Glutamatergic neuron (in vitro differentiated cells): ENCODE results near the gene KIR3DL1. TPM values are rescaled to one million over a fixed set of nuclear protein-coding genes. Genes with fewer than 3 reads are reported as not detected.
"Not testable (repeated sequence)": the region's sequence is repeated elsewhere in the genome, so short reads cannot be mapped to it uniquely, and the experiment has no call there.

ENCODE experiments used
- DNase-seq: peaks from one replicate; pipeline ENCODE4 v3.0.0; 2022
- H3K27ac Mint-ChIP-seq: one replicate; pipeline ENCODE4 v1.8.0; 2020; ENCODE audit warnings: mild to moderate bottlenecking, mixed read lengths, inconsistent platforms; ENCODE audit not compliant: unreplicated experiment
- H3K27me3 Mint-ChIP-seq: one replicate; pipeline ENCODE4 v1.8.0; 2020; ENCODE audit warnings: mild to moderate bottlenecking, moderate library complexity, mixed read lengths, inconsistent platforms; ENCODE audit not compliant: unreplicated experiment
- H3K36me3 Mint-ChIP-seq: one replicate; pipeline ENCODE4 v1.8.0; 2020; ENCODE audit warnings: mild to moderate bottlenecking, mixed read lengths, inconsistent platforms; ENCODE audit not compliant: unreplicated experiment
- H3K4me1 Mint-ChIP-seq: one replicate; pipeline ENCODE4 v1.8.0; 2020; ENCODE audit warnings: mild to moderate bottlenecking, low read depth, mixed read lengths, inconsistent platforms; ENCODE audit not compliant: unreplicated experiment
- H3K4me3 Mint-ChIP-seq: one replicate; pipeline ENCODE4 v1.8.0; 2020; ENCODE audit warnings: mild to moderate bottlenecking, mixed read lengths, inconsistent platforms; ENCODE audit not compliant: unreplicated experiment
- H3K9me3 Mint-ChIP-seq: one replicate; pipeline ENCODE4 v1.8.0; 2020; ENCODE audit warnings: mild to moderate bottlenecking, moderate library complexity, mixed read lengths, inconsistent platforms; ENCODE audit not compliant: unreplicated experiment
- CTCF ChIP-seq: fragments of 200-600 bp; sonication (generic); IDR thresholded peaks from one replicate; pipeline ENCODE4 v1.5.0; 2021; ENCODE audit not compliant: partially characterized antibody, unreplicated experiment
- total RNA-seq: library from RNA; stranded (reverse); fragmentation: NEBNext Ultra II Directional; extraction: Animal tissue kit (Norgen Biotek cat#: 25700); gene quantifications from one replicate; pipeline ENCODE4 v1.2.1, GENCODE V29; 2021; ENCODE audit not compliant: unreplicated experiment

The KIR3DL1 gene
- total RNA-seq, 1 donor from 2014 or later: not detected

- Mint-ChIP-seq H3K36me3 (peaks cover 26% of the 10 kb centered on the region), H3K4me3 (no peak overlapping the region), H3K27ac (no peak overlapping the region), H3K4me1 (no peaks in the 10 kb centered on the region), H3K9me3 (peaks cover 36% of the 10 kb centered on the region), H3K27me3 (peaks cover 4% of the 10 kb centered on the region)
- TF ChIP-seq CTCF: no peak
- no peak for DNase-seq
These were observed 1.6 kb downstream of the KIR3DL1 start for GRCh38 chr19:54817670-54818536.

GRCh38 chr19:54824416-54824815 lies 8.1 kb downstream of the KIR3DL1 start:
- H3K27ac Mint-ChIP-seq, H3K4me1 Mint-ChIP-seq, H3K27me3 Mint-ChIP-seq, DNase-seq, H3K36me3 Mint-ChIP-seq, H3K4me3 Mint-ChIP-seq: not testable (repeated sequence)
- H3K9me3 Mint-ChIP-seq: peaks cover 17% of the 10 kb centered on the region

- H3K36me3 Mint-ChIP-seq: peaks cover 12% of the 10 kb centered on the region
- DNase-seq, H3K4me3 Mint-ChIP-seq, H3K27ac Mint-ChIP-seq, H3K4me1 Mint-ChIP-seq, H3K27me3 Mint-ChIP-seq: not testable (repeated sequence)
- H3K9me3 Mint-ChIP-seq: peaks cover 19% of the 10 kb centered on the region
These were observed 9.1 kb downstream of the KIR3DL1 start for GRCh38 chr19:54825326-54825725.

GRCh38 chr19:54828064-54828463 lies 11.8 kb downstream of the KIR3DL1 start:
- not testable (repeated sequence) for DNase-seq, H3K4me1 Mint-ChIP-seq, H3K4me3 Mint-ChIP-seq, H3K27ac Mint-ChIP-seq, H3K27me3 Mint-ChIP-seq
- Mint-ChIP-seq H3K9me3 (peaks cover 23% of the 10 kb centered on the region), H3K36me3 (peaks cover 13% of the 10 kb centered on the region)

GRCh38 chr19:54832496-54832895 lies 16.2 kb downstream of the KIR3DL1 start, which contains the start of gene KIR2DS4:
TSS of gene KIR2DS4 (plus strand) at chr19:54832676.
- peaks cover 26% of the 10 kb centered on the region for H3K9me3 Mint-ChIP-seq
- H3K4me3 Mint-ChIP-seq: not testable (repeated sequence)

GRCh38 chr19:54835126-54835525 lies 18.9 kb downstream of the KIR3DL1 start:
- Mint-ChIP-seq H3K36me3 (peaks cover 19% of the 10 kb centered on the region), H3K9me3 (peaks cover 25% of the 10 kb centered on the region)
- not testable (repeated sequence) for H3K27me3 Mint-ChIP-seq

More at GRCh38 chr19:54832496-54832895, 16.2 kb downstream of the KIR3DL1 start, which contains the start of gene KIR2DS4:
- not testable (repeated sequence) for H3K4me1 Mint-ChIP-seq, H3K27ac Mint-ChIP-seq, DNase-seq
- peaks cover 16% of the 10 kb centered on the region for H3K36me3 Mint-ChIP-seq
- H3K27me3 Mint-ChIP-seq: peaks cover 11% of the 10 kb centered on the region

GRCh38 chr19:54837522-54837921 lies 21.3 kb downstream of the KIR3DL1 start:
- H3K27ac Mint-ChIP-seq, DNase-seq, H3K27me3 Mint-ChIP-seq, H3K4me1 Mint-ChIP-seq, H3K4me3 Mint-ChIP-seq: not testable (repeated sequence)
- Mint-ChIP-seq H3K36me3 (peaks cover 13% of the 10 kb centered on the region), H3K9me3 (peaks cover 17% of the 10 kb centered on the region)

More at GRCh38 chr19:54835126-54835525, 18.9 kb downstream of the KIR3DL1 start:
- not testable (repeated sequence) for H3K4me1 Mint-ChIP-seq, DNase-seq, H3K27ac Mint-ChIP-seq, H3K4me3 Mint-ChIP-seq

GRCh38 chr19:54843171-54843570 lies 26.9 kb downstream of the KIR3DL1 start:
- peaks cover 13% of the 10 kb centered on the region for H3K36me3 Mint-ChIP-seq
- H3K4me3 Mint-ChIP-seq, H3K4me1 Mint-ChIP-seq, H3K27me3 Mint-ChIP-seq, DNase-seq, H3K27ac Mint-ChIP-seq: not testable (repeated sequence)
- peaks cover 15% of the 10 kb centered on the region for H3K9me3 Mint-ChIP-seq

- not testable (repeated sequence) for H3K27me3 Mint-ChIP-seq, H3K4me3 Mint-ChIP-seq, H3K27ac Mint-ChIP-seq, DNase-seq, H3K4me1 Mint-ChIP-seq
- Mint-ChIP-seq H3K9me3 (peaks cover 24% of the 10 kb centered on the region), H3K36me3 (peaks cover 15% of the 10 kb centered on the region)
These were observed 33.9 kb downstream of the KIR3DL1 start, which contains the start of gene KIR3DL2 for GRCh38 chr19:54850061-54850640. TSS of gene KIR3DL2 (plus strand) at chr19:54850443. CDS start at chr19:54850476, 33 bp downstream.
